ENCODE results near the gene PCDHGA5.
"Not testable (repeated sequence)": the region's sequence is repeated elsewhere in the genome, so short reads cannot be mapped to it uniquely, and the experiment has no call there.

Gene PCDHGA5

DNA sequence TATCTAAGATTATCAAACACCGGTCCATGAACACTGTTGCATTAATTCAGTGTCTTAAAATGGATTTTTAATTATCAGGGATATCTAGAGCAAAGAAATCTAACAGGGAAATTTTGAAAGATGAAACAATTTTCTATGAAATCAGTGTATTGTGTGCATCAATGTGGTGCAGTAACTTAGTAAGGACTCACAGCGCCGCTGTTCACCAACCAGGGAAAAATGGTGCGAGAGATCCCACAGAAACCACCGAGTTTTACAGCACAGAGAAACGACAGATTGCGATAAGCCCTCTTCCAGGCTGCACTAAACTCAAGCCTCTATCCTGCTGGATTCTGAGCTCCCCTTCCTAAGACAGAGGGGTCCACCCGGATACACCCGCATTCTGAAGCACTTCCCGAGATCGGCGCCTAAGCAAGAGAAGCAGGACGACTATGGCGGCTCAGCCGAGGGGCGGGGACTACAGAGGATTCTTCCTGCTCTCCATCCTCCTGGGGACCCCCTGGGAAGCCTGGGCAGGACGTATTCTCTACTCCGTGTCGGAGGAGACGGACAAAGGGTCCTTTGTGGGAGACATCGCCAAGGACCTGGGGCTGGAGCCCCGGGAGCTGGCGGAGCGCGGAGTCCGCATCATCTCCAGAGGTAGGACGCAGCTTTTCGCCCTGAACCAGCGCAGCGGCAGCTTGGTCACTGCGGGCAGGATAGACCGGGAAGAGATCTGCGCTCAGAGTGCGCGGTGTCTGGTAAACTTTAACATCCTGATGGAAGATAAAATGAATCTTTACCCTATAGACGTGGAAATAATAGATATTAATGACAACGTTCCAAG, 18.7 kb downstream of the PCDHGA5 start, which contains the start of gene PCDHGA7:
TSS of gene PCDHGA7 (plus strand) at position 274 of the 826 bp plus-strand sequence. CDS start at position 432, 158 bp downstream.
- H3K14ac ChIP-seq (ENCODE audit: low read length) = no peak within 1 kb of the TSS
- H2AFZ ChIP-seq (ENCODE audit: insufficient read depth, low read length, poor library complexity) = no peak within 1 kb of the TSS
- H4K12ac ChIP-seq (ENCODE audit: low read depth, low read length) = no peak within 1 kb of the TSS
- no peak within 1 kb of the TSS for H4K91ac ChIP-seq (ENCODE audit: low read depth, low read length)
- no peak within 1 kb of the TSS for H3K4me3 ChIP-seq (ENCODE audit: low read depth, low read length)
- H3K4me2 ChIP-seq (ENCODE audit: low read length) = no peak within 1 kb of the TSS
- H2AK5ac ChIP-seq (ENCODE audit: low read length) = no peak within 1 kb of the TSS
- no peak within 1 kb of the TSS for H4K8ac ChIP-seq (ENCODE audit: low read depth, low read length)
- H3K9me3 ChIP-seq (ENCODE audit: insufficient read depth, low read depth, low read length) = peaks cover 20% of the 10 kb centered on the region
- H3K4ac ChIP-seq (ENCODE audit: low read depth, low read length) = no peak within 1 kb of the TSS
- H3K23ac ChIP-seq (ENCODE audit: low read length) = no peak within 1 kb of the TSS
- no peak within 1 kb of the TSS for H3K9ac ChIP-seq (ENCODE audit: low read length)
- H3K18ac ChIP-seq (ENCODE audit: low read length) = no peak within 1 kb of the TSS
- H3K27me3 ChIP-seq (ENCODE audit: insufficient read depth, low read length) = no peaks in the 10 kb centered on the region
- H3K79me2 ChIP-seq (ENCODE audit: control insufficient read depth, insufficient read depth, low read length, poor library complexity) = no peaks in the 10 kb centered on the region
- DNase-seq = peak in 1 of 2 donors; percentile 34
- WGBS (ENCODE audit: extremely low coverage, insufficient coverage, insufficient read length) = no CpG with 5 or more reads among the region's 37 CpGs
- H2BK120ac ChIP-seq (ENCODE audit: insufficient read depth, low read length, poor library complexity) = no peak within 1 kb of the TSS
- no peaks in the 10 kb centered on the region for H3K79me1 ChIP-seq (ENCODE audit: low read length)
- no peak within 1 kb of the TSS for H2BK12ac ChIP-seq (ENCODE audit: low read length)
- no peak within 1 kb of the TSS for H3K27ac ChIP-seq (ENCODE audit: low read depth, low read length)
- H3K36me3 ChIP-seq (ENCODE audit: control insufficient read depth in 1 of 2, insufficient read depth in 2 of 2, low read length in 2 of 2) = no peaks in the 10 kb centered on the region
- H2BK5ac ChIP-seq (ENCODE audit: low read depth, low read length, poor library complexity) = no peak within 1 kb of the TSS
- H3K4me1 ChIP-seq (ENCODE audit: control insufficient read depth in 1 of 2, insufficient read depth in 2 of 2, low read length in 2 of 2) = no peaks in the 10 kb centered on the region

DNA sequence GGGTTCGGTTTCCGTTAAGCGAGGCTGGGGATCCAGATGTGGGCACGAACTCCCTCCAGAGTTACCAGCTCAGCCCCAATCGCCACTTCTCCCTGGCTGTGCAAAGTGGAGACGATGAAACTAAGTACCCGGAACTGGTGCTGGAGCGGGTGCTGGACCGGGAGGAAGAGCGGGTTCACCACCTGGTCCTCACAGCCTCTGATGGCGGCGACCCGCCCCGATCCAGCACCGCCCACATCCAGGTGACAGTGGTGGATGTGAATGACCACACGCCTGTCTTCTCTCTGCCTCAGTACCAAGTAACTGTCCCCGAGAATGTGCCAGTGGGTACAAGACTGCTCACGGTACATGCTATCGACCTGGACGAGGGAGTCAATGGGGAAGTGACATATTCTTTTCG, 19.4 kb downstream of the PCDHGA5 start:
- Histone ChIP-seq H3K36me3 (ENCODE audit: control insufficient read depth in 1 of 2, insufficient read depth in 2 of 2, low read length in 2 of 2) (peaks cover 0 to under 1% of the 10 kb centered on the region in 2 experiments), H2BK5ac (ENCODE audit: low read depth, low read length, poor library complexity) (no peak overlapping the region), H3K4me3 (ENCODE audit: low read depth, low read length) (no peak overlapping the region), H2BK120ac (ENCODE audit: insufficient read depth, low read length, poor library complexity) (no peak overlapping the region), H3K23ac (ENCODE audit: low read length) (no peak overlapping the region), H4K12ac (ENCODE audit: low read depth, low read length) (no peak overlapping the region), H3K4ac (ENCODE audit: low read depth, low read length) (no peak overlapping the region), H3K27ac (ENCODE audit: low read depth, low read length) (no peak overlapping the region), H3K4me1 (ENCODE audit: control insufficient read depth in 1 of 2, insufficient read depth in 2 of 2, low read length in 2 of 2) (no peaks in the 10 kb centered on the region), H3K27me3 (ENCODE audit: insufficient read depth, low read length) (no peaks in the 10 kb centered on the region), H2AFZ (ENCODE audit: insufficient read depth, low read length, poor library complexity) (no peak overlapping the region), H3K18ac (ENCODE audit: low read length) (no peak overlapping the region), H3K14ac (ENCODE audit: low read length) (no peak overlapping the region), H3K9me3 (ENCODE audit: insufficient read depth, low read depth, low read length) (peaks cover 23% of the 10 kb centered on the region), H3K4me2 (ENCODE audit: low read length) (no peak overlapping the region), H4K8ac (ENCODE audit: low read depth, low read length) (no peak overlapping the region), H2BK12ac (ENCODE audit: low read length) (no peak overlapping the region), H4K91ac (ENCODE audit: low read depth, low read length) (no peak overlapping the region), H3K79me2 (ENCODE audit: control insufficient read depth, insufficient read depth, low read length, poor library complexity) (no peaks in the 10 kb centered on the region), H3K79me1 (ENCODE audit: low read length) (no peaks in the 10 kb centered on the region), H2AK5ac (ENCODE audit: low read length) (no peak overlapping the region), H3K9ac (ENCODE audit: low read length) (no peak overlapping the region)
- WGBS (ENCODE audit: extremely low coverage, insufficient coverage, insufficient read length) = no CpG with 5 or more reads among the region's 21 CpGs
- no peak for DNase-seq

DNA sequence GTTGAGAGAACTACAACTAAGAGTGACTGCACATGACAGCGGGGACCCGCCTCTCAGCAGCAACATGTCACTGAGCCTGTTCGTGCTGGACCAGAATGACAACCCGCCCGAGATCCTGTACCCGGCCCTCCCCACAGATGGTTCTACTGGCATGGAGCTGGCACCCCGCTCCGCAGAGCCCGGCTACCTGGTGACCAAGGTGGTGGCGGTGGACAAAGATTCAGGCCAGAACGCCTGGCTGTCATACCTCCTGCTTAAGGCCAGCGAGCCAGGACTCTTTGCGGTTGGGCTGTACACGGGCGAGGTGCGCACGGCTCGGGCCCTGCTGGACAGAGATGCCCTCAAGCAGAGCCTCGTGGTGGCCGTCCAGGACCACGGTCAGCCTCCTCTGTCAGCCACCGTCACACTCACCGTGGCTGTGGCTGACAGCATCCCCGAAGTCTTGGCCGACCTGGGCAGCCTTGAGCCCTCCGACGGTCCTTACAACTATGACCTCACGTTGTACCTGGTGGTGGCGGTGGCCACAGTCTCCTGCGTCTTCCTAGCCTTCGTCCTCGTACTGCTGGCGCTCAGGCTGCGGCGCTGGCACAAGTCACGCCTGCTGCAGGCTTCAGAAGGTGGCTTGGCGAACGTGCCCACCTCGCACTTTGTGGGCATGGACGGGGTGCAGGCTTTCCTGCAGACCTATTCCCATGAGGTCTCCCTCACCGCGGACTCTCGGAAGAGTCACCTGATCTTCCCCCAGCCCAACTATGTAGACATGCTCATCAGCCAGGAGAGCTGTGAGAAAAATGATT, 20.7 kb downstream of the PCDHGA5 start:
- no peak overlapping the region for H3K4me2 ChIP-seq (ENCODE audit: low read length)
- H3K79me1 ChIP-seq (ENCODE audit: low read length) = no peaks in the 10 kb centered on the region
- H3K4ac ChIP-seq (ENCODE audit: low read depth, low read length) = no peak overlapping the region
- H3K14ac ChIP-seq (ENCODE audit: low read length) = no peak overlapping the region
- peaks cover 6 to 9% of the 10 kb centered on the region in 2 experiments for H3K36me3 ChIP-seq (ENCODE audit: control insufficient read depth in 1 of 2, insufficient read depth in 2 of 2, low read length in 2 of 2)
- H3K27me3 ChIP-seq (ENCODE audit: insufficient read depth, low read length) = no peaks in the 10 kb centered on the region
- H2AFZ ChIP-seq (ENCODE audit: insufficient read depth, low read length, poor library complexity) = no peak overlapping the region
- H2AK5ac ChIP-seq (ENCODE audit: low read length) = no peak overlapping the region
- no peak overlapping the region for H3K9ac ChIP-seq (ENCODE audit: low read length)
- no peak overlapping the region for H2BK12ac ChIP-seq (ENCODE audit: low read length)
- no peak overlapping the region for H4K8ac ChIP-seq (ENCODE audit: low read depth, low read length)
- H3K4me1 ChIP-seq (ENCODE audit: control insufficient read depth in 1 of 2, insufficient read depth in 2 of 2, low read length in 2 of 2) = no peaks in the 10 kb centered on the region
- no peak overlapping the region for H3K27ac ChIP-seq (ENCODE audit: low read depth, low read length)
- no peak overlapping the region for H3K4me3 ChIP-seq (ENCODE audit: low read depth, low read length)
- DNase-seq = no peak
- H2BK120ac ChIP-seq (ENCODE audit: insufficient read depth, low read length, poor library complexity) = no peak overlapping the region
- peaks cover 34% of the 10 kb centered on the region for H3K9me3 ChIP-seq (ENCODE audit: insufficient read depth, low read depth, low read length)
- H3K18ac ChIP-seq (ENCODE audit: low read length) = no peak overlapping the region
- H3K23ac ChIP-seq (ENCODE audit: low read length) = no peak overlapping the region
- no CpG with 5 or more reads among the region's 43 CpGs for WGBS (ENCODE audit: extremely low coverage, insufficient coverage, insufficient read length)
- no peak overlapping the region for H4K91ac ChIP-seq (ENCODE audit: low read depth, low read length)
- no peak overlapping the region for H2BK5ac ChIP-seq (ENCODE audit: low read depth, low read length, poor library complexity)
- no peaks in the 10 kb centered on the region for H3K79me2 ChIP-seq (ENCODE audit: control insufficient read depth, insufficient read depth, low read length, poor library complexity)
- no peak overlapping the region for H4K12ac ChIP-seq (ENCODE audit: low read depth, low read length)

GRCh38 chr5:141387557-141388311, 23.8 kb downstream of the PCDHGA5 start, which contains the start of gene PCDHGB4:
Gene PCDHGB4, plus strand, starts transcription at chr5:141387698. Its CDS starts 187 bp downstream, at chr5:141387885.
- WGBS (ENCODE audit: extremely low coverage, insufficient coverage, insufficient read length) = no CpG with 5 or more reads among the region's 40 CpGs
- H4K8ac ChIP-seq (ENCODE audit: low read depth, low read length); H3K23ac ChIP-seq (ENCODE audit: low read length); H2BK5ac ChIP-seq (ENCODE audit: low read depth, low read length, poor library complexity); H3K27me3 ChIP-seq (ENCODE audit: insufficient read depth, low read length); H4K91ac ChIP-seq (ENCODE audit: low read depth, low read length); H3K18ac ChIP-seq (ENCODE audit: low read length); H2AFZ ChIP-seq (ENCODE audit: insufficient read depth, low read length, poor library complexity); H4K12ac ChIP-seq (ENCODE audit: low read depth, low read length); H3K27ac ChIP-seq (ENCODE audit: low read depth, low read length); H3K4ac ChIP-seq (ENCODE audit: low read depth, low read length); H3K4me1 ChIP-seq (ENCODE audit: control insufficient read depth in 1 of 2, insufficient read depth in 2 of 2, low read length in 2 of 2); H3K79me1 ChIP-seq (ENCODE audit: low read length); H3K9ac ChIP-seq (ENCODE audit: low read length); H2BK120ac ChIP-seq (ENCODE audit: insufficient read depth, low read length, poor library complexity); H3K14ac ChIP-seq (ENCODE audit: low read length); H2BK12ac ChIP-seq (ENCODE audit: low read length); H2AK5ac ChIP-seq (ENCODE audit: low read length); H3K79me2 ChIP-seq (ENCODE audit: control insufficient read depth, insufficient read depth, low read length, poor library complexity): not testable (repeated sequence)
- Histone ChIP-seq H3K4me2 (ENCODE audit: low read length) (peak within 1 kb of the TSS; percentile 54), H3K4me3 (ENCODE audit: low read depth, low read length) (peak within 1 kb of the TSS; percentile 48), H3K9me3 (ENCODE audit: insufficient read depth, low read depth, low read length) (peaks cover 38% of the 10 kb centered on the region), H3K36me3 (ENCODE audit: control insufficient read depth in 1 of 2, insufficient read depth in 2 of 2, low read length in 2 of 2) (peaks cover 10 to 13% of the 10 kb centered on the region in 2 experiments)
- DNase-seq = peak in 1 of 2 donors; percentile 47

Measured in trophoblast cell (in vitro differentiated cells and primary cell).